ENCODE measurements around the gene PRSS16. TPM values are rescaled to one million over a fixed set of nuclear protein-coding genes. Genes with fewer than 3 reads are reported as not detected.

Gene PRSS16
- total RNA-seq, 1 experiment from 2014 or later = 32.5 TPM

GRCh38 chr6:27279513-27280063, 32.1 kb downstream of the PRSS16 start:
- H3K9me3 ChIP-seq (ENCODE audit: insufficient read depth, low read depth) = no peaks in the 10 kb centered on the region
- peaks cover 8% of the 10 kb centered on the region for H3F3A ChIP-seq (ENCODE audit: insufficient read depth, low read depth)
- TSS peak; percentile 47 for BruUV-seq (replicated peaks)
- peak in 1 of 2 experiments; percentile 46 for DNase-seq
- POLR2A ChIA-PET (ENCODE audit: unreplicated experiment) = interaction anchor here (0.6 kb wide), 2 partner anchors 729 to 1175 kb away, joined by 8 to 24 read pairs; no protein-coding TSS in a partner anchor
- peaks cover 5% of the 10 kb centered on the region for H3K4me1 ChIP-seq (replicated peaks; ENCODE audit: insufficient read depth)
- CTCF ChIA-PET = interaction anchor here (0.7 kb wide), 1 partner anchor 615 kb away, joined by 6 read pairs; no protein-coding TSS in a partner anchor
- peak overlapping the region; percentile 86 for H2AFZ ChIP-seq
- H3K4me2 ChIP-seq = peak overlapping the region; percentile 76
- no peaks in the 10 kb centered on the region for H4K20me1 ChIP-seq (ENCODE audit: insufficient read depth)
- no peaks in the 10 kb centered on the region for H3K36me3 ChIP-seq (ENCODE audit: low read depth)
- peak overlapping the region; percentile 60 for H3K4me3 ChIP-seq
- H3K9me2 ChIP-seq (ENCODE audit: insufficient read depth) = no peaks in the 10 kb centered on the region
- no peak overlapping the region for H3K27ac ChIP-seq
- intact Hi-C loops (cut with micrococcal nuclease; ENCODE audit: unreplicated experiment) = loop anchor here (1.0 kb wide), 1 partner anchor 16 kb away; no protein-coding TSS in a partner anchor
- TF ChIP-seq EZH2 (IDR thresholded peaks at IDR 0.05; ENCODE audit: low read depth) (no peak), CTCF (conservative IDR thresholded peaks at IDR 0.05) (no peak)
- H3K79me2 ChIP-seq (ENCODE audit: low read depth) = no peaks in the 10 kb centered on the region
- no peaks in the 10 kb centered on the region for H3K27me3 ChIP-seq (ENCODE audit: insufficient read depth, low read depth)

- peak; percentile 61 to 70 for DNase-seq
- Histone ChIP-seq H3K27ac (peak overlapping the region; percentile 3; the same call in 1 of the 2 replicates), H3K4me3 (peak overlapping the region; percentile 60), H3K4me2 (peak overlapping the region; percentile 76), H3K9me2 (ENCODE audit: insufficient read depth) (no peaks in the 10 kb centered on the region), H3F3A (ENCODE audit: insufficient read depth, low read depth) (peaks cover 8% of the 10 kb centered on the region), H2AFZ (peak overlapping the region; percentile 86), H3K79me2 (ENCODE audit: low read depth) (no peaks in the 10 kb centered on the region), H3K36me3 (ENCODE audit: low read depth) (no peaks in the 10 kb centered on the region), H3K4me1 (replicated peaks; ENCODE audit: insufficient read depth) (peaks cover 5% of the 10 kb centered on the region), H4K20me1 (ENCODE audit: insufficient read depth) (no peaks in the 10 kb centered on the region), H3K9me3 (ENCODE audit: insufficient read depth, low read depth) (no peaks in the 10 kb centered on the region), H3K27me3 (ENCODE audit: insufficient read depth, low read depth) (no peaks in the 10 kb centered on the region)
- CTCF ChIA-PET = interaction anchor here (0.8 kb wide), 1 partner anchor 474 kb away, joined by 3 read pairs; no protein-coding TSS in a partner anchor
- TF ChIP-seq CTCF (conservative IDR thresholded peaks at IDR 0.05) (no peak), EZH2 (IDR thresholded peaks at IDR 0.05; ENCODE audit: low read depth) (no peak)
- POLR2A ChIA-PET (ENCODE audit: unreplicated experiment) = interaction anchor here (0.6 kb wide), 1 partner anchor 728 kb away, joined by 24 read pairs; no protein-coding TSS in a partner anchor
- intact Hi-C loops (cut with micrococcal nuclease; ENCODE audit: unreplicated experiment) = loop anchor here (1.0 kb wide), 1 partner anchor 15 kb away; no protein-coding TSS in a partner anchor
- no TSS peak for BruUV-seq (replicated peaks)
Observed at GRCh38 chr6:27280064-27280539, 32.6 kb downstream of the PRSS16 start.

GRCh38 chr6:27280540-27281000, 33.1 kb downstream of the PRSS16 start:
- ChIA-PET POLR2A (ENCODE audit: unreplicated experiment) (interaction anchor here (0.6 to 0.7 kb wide), 2 partner anchors 530 to 807 kb away, joined by 14 to 17 read pairs; no protein-coding TSS in a partner anchor), CTCF (interaction anchor here (0.6 to 0.8 kb wide), 2 partner anchors 14 to 473 kb away, joined by 3 read pairs; no protein-coding TSS in a partner anchor)
- Histone ChIP-seq H2AFZ (peak overlapping the region; percentile 78), H3K9me2 (ENCODE audit: insufficient read depth) (no peaks in the 10 kb centered on the region), H4K20me1 (ENCODE audit: insufficient read depth) (no peaks in the 10 kb centered on the region), H3K27ac (peak overlapping the region; percentile 3; the same call in 1 of the 2 replicates), H3K4me1 (replicated peaks; ENCODE audit: insufficient read depth) (peaks cover 4% of the 10 kb centered on the region), H3K4me3 (peak overlapping the region; percentile 60), H3F3A (ENCODE audit: insufficient read depth, low read depth) (peaks cover 8% of the 10 kb centered on the region), H3K36me3 (ENCODE audit: low read depth) (no peaks in the 10 kb centered on the region), H3K27me3 (ENCODE audit: insufficient read depth, low read depth) (no peaks in the 10 kb centered on the region), H3K4me2 (peak overlapping the region; percentile 76), H3K9me3 (ENCODE audit: insufficient read depth, low read depth) (no peaks in the 10 kb centered on the region), H3K79me2 (ENCODE audit: low read depth) (no peaks in the 10 kb centered on the region)
- intact Hi-C loops (cut with micrococcal nuclease; ENCODE audit: unreplicated experiment) = loop anchor here (1.0 kb wide), 1 partner anchor 15 kb away; no protein-coding TSS in a partner anchor
- TF ChIP-seq EZH2 (IDR thresholded peaks at IDR 0.05; ENCODE audit: low read depth) (no peak), CTCF (conservative IDR thresholded peaks at IDR 0.05) (no peak)
- DNase-seq = peak in 1 of 2 experiments; percentile 30
- no TSS peak for BruUV-seq (replicated peaks)
